NCI-H2171 treated with DMSO at 0.1 percent for 48 hours (cell line): ENCODE results near the gene LMCD1.
"Not testable (repeated sequence)": the region's sequence is repeated elsewhere in the genome, so short reads cannot be mapped to it uniquely, and the experiment has no call there.

ENCODE experiments used
- DNase-seq: peaks from one replicate; lab custom pipeline; 2025; lab: John Stamatoyannopoulos, UW

LMCD1 gene

GRCh38 chr3:8560366-8561007 lies 58.9 kb downstream of the LMCD1 start:
- no peak for DNase-seq

- DNase-seq, result no peak
Measured at GRCh38 chr3:8561370-8561769, 59.7 kb downstream of the LMCD1 start.

DNA sequence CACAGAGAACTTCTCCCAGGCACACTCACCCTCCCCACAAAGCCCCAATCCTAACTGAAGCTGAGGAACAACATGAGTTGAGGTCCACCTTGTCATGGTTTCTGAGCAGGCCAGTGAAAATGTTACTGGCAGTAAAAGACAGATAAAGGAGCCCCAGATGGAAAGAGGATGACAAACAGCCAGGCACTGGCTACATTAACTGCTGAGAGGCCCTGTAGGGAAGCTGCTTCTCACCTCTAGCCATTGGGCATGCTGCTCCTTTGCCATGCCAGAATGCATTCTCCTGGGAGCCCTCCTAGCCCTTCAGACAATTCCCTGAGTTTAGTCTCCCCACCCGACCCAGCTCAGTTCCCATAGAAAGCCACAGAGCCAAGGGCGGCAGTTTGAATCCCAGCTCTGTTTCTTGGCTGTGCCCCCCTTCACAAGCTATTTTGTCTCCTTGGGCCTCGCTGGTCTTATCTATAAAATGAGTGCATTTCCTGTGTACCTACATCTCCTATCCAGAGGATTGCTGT lies 60.5 kb downstream of the LMCD1 start:
- no peak for DNase-seq

DNA sequence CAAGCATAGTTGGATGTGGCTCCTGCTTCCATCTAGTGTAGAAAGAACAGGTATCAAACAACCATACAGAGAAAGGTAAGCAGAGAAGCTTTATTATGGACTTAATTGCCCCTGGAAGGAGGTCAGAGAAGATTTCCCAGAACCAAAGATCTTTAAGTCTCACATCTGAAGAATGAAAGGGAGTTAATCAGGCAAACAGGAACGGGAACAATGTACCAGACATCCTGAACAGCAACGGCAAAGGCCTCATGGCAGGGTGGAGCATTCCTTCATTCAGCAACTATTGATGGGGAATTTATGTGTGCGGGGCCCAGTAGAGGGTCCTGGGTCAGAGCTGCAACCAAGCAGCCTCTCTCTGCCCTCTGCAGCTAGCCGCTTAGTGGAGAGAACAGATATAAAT lies 61.5 kb downstream of the LMCD1 start:
- DNase-seq, result no peak

- DNase-seq, result no peak
Measured at GRCh38 chr3:8563597-8563996, 62.0 kb downstream of the LMCD1 start.

- DNase-seq, result no peak
Measured at GRCh38 chr3:8565376-8565775, 63.8 kb downstream of the LMCD1 start.

DNA sequence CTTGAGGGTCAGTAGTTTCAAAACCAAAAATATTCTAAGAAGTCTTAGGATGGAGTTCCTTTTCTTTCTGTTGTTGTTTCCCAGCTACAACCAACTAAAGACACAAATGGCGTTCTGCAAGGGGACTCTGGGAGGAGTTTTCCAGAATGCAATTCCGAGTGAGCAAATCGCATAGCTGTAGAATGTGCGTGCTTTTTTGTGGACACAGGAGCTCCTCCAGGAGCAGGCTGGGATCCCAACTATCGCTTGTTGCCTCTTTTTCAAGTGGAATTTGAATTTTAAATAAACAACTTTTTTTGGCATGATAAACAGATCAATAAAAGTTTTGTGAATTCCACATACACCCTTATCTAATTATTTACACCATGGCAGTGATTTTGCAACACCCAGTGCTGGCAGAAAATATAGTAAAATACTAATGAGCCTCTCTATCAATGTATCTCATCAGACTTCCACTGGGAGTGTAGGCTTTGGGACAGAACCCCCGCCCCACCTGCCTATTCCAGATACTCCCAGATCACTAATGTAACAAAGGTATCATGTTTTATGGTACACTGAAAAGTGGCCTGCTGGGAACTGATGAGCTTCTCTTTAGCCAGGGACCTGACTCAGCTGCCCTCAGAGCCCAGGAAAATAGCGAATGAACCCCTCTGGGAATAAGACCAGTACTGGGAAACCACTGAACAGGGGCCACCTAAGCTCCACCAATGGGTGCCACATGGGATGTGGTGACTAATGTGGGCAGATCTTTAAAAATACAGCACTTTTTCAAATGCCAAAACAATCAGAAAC lies 66.4 kb downstream of the LMCD1 start:
- DNase-seq, result no peak

DNA sequence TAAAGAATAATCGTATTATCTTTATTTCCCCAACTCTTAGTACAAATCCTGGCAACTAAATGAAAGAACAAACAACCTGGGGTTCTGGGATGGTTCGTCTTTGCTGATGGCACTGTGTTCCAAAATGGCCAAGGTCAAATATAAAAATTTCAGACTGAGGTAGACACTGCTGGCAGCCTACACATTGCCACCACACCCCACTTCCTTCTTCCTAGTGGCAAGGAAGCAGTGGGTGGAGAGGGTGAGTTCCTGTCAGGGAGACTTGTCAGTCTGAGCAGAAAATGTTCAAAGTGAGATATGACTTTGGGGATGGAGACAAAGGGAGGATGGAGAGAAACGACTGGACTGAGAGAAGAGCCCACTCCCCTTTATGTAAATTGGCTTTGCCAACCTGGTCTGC lies 69.6 kb downstream of the LMCD1 start:
- no peak for DNase-seq

GRCh38 chr3:8573342-8573926 lies 71.8 kb downstream of the LMCD1 start:
- DNase-seq, result no peak

GRCh38 chr3:8574040-8574669 lies 72.5 kb downstream of the LMCD1 start:
- no peak for DNase-seq

GRCh38 chr3:8574670-8575322 lies 73.2 kb downstream of the LMCD1 start:
- no peak for DNase-seq

GRCh38 chr3:8575364-8576104 lies 73.9 kb downstream of the LMCD1 start:
- no peak for DNase-seq

DNA sequence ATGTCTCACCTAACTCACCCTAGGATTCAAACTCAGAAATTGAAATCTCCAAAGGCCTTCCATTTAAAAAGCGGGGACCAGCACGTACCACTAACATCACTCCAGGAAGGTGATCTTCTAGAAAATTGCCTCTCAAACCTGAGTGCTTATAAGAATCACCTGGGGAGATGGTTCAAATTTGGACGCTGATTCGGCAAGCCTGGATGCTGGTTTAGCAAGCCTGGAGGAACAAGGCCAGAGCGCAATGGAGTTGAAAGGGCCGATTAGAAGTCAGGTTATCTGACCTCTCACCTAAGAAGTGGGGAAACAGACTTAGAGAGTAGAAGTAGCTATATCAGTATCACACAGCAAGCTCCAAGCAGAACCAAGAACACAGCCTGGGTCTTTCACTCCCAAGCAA lies 74.8 kb downstream of the LMCD1 start:
- no peak for DNase-seq

DNA sequence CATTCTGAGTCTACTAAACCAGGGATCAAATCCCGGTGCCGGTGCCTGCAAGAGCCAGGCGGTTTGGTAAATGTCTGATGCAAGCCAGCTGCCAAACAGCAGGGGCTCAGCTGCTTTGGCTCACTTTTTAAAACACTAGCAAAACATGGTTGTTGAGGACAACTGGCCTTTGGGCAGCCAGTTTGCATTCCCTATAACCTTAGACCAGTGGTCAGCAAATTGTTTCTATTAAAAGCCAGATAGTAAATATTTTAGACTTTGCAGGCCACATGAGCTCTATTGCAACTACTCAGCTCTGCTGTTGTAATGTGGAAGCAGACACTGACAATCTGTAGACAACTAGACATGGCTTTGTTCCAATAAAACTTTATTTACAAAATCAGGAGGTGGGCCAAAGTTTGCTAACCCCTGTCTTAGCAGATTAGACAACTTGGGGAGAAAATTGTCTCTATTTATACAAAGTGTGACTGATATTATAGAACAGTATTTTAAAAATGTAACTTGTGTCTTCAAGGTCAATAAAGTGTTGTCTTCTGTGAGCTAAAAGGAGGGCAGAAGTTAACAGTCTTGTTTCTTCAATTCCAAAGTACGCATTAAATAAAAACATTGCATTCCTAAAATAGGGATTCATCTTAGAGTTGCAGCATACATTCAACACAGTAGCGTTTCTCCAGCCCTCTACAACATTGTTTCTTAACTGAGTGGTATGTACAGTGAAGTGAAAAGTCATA lies 75.4 kb downstream of the LMCD1 start:
- no peak for DNase-seq

DNA sequence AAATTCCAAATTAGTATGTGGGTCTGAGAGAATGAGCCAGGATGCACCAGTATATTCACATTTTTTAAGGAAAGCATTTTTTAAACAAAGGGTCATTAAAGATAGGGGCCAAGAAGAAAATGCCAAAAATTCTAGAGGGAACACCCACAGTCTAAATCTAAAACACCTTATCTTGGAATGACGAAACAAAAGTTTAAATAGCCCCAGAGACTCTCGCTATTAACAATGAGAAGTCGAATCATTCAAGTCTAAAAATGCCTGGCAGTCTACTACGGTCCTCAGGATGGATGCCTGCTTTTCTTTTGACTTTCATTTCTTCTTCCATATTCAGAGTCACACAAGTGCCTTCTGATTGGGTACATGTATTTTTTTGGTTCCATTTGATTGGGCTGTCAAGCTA lies 76.7 kb downstream of the LMCD1 start:
- no peak for DNase-seq

DNA sequence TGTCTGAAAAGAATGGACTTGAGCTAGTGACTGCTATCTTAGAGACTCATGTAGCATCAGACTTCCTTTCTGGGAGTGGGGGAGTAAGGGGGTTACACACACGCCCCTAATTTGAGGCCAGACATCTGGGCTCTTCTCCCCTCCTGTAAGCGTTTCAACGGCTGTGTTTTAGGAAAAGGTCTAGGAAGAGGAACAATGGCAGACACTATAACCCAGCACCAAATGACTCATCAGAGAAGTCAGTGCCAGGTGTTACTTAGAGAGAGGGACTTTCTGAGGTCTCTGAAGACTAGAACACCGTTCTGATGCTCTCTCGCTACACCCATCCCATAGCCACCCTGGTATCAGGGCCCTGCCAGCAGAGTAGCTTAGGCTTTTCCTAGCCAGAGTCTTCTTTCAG lies 77.5 kb downstream of the LMCD1 start:
- no peak for DNase-seq

DNA sequence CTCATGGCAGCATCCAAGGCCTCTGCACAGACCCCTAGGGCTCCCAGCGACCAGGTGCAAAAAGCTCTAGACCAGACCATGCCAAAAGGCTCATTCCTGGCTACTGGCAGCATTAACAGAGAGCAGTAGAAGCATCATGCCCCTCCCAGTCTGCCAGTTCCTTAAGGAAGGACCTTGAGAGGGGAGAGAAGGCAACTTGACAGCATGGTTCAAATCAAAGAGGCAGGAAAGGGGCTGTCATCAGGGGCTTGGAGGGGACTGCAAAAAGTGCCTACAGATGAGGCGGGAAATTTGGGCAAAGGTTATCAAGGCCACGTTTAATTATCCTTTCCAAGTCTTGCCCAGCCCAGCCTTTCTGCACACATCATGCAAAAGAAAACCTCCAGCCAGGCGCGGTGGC lies 78.3 kb downstream of the LMCD1 start:
- no peak for DNase-seq

GRCh38 chr3:8580434-8580833 lies 78.8 kb downstream of the LMCD1 start:
- DNase-seq, result not testable (repeated sequence)

DNA sequence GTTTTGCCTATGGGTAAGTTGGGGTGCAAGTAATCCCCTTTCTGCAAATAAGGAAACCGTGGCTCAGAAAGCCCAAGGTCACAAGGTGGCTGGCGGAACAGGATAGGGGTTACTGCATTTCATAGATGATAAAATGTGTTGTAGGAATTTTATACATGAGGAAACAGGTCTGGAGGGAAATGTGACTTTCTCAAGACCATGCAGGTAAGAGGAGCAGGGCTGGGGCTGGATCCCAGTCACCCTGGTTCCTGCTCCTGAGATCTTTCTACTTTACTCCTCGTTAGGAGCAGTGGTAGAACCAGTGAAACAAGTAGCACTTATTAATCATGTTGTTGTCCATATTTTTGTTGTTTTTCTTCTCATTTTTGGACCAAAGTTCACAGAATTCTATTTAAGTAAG lies 79.8 kb downstream of the LMCD1 start:
- DNase-seq, result no peak

- no peak for DNase-seq
Measured at GRCh38 chr3:8581806-8582445, 80.3 kb downstream of the LMCD1 start.
